Measurements from ENCODE around the gene ZPBP2. TPM values are rescaled to one million over a fixed set of nuclear protein-coding genes. Genes with fewer than 3 reads are reported as not detected.
A peak's percentile ranks its signal among the peaks of the same experiment; 100 is the strongest.

The ZPBP2 gene
- total RNA-seq (2021) = not detected in 2 replicates
- long read RNA-seq = 0 reads

- no peak within 1 kb of the TSS for H3K56ac ChIP-seq (ENCODE audit: insufficient read length, low read depth, low read length)
- peaks cover 58% of the 10 kb centered on the region for H3K27me3 Mint-ChIP-seq (ENCODE audit: low read depth)
Measured at GRCh38 chr17:39867880-39868553, at the start of gene ZPBP2. Gene ZPBP2 (plus strand): TSS chr17:39868202. CDS start chr17:39868355, 153 bp downstream.

More at GRCh38 chr17:39867880-39868553, at the start of gene ZPBP2:
- no peak within 1 kb of the TSS for H3T11ph ChIP-seq (ENCODE audit: low read length)
- no peak within 1 kb of the TSS for H3K4ac ChIP-seq (ENCODE audit: low read depth, low read length)
- H3K9ac ChIP-seq (ENCODE audit: extremely low read depth, insufficient read length, low read length) = no peak within 1 kb of the TSS
- no peak within 1 kb of the TSS for H4K8ac ChIP-seq (replicated peaks; ENCODE audit: insufficient read length, low read depth, low read length)
- H3K79me1 ChIP-seq (ENCODE audit: insufficient read depth, low read depth, low read length, poor library complexity, severe bottlenecking) = no peaks in the 10 kb centered on the region
- H3K79me2 ChIP-seq (ENCODE audit: insufficient read depth, low read length) = no peaks in the 10 kb centered on the region
- no peak within 1 kb of the TSS for H4K5ac ChIP-seq (ENCODE audit: insufficient read length, low read depth, low read length)
- H3K4me2 ChIP-seq (ENCODE audit: insufficient read depth, insufficient read length, low read length) = no peak within 1 kb of the TSS
- H3K23me2 ChIP-seq (ENCODE audit: insufficient read length, low read depth, low read length, poor library complexity, severe bottlenecking) = no peaks in the 10 kb centered on the region
- no peaks in the 10 kb centered on the region; a peak in 1 of 7 replicates for H3K36me3 Mint-ChIP-seq (ENCODE audit: insufficient read depth in 1 of 3, low read depth in 3 of 3)
- H2BK5ac ChIP-seq (ENCODE audit: insufficient read length, low read length) = no peak within 1 kb of the TSS
- no peak within 1 kb of the TSS for H3K27ac Mint-ChIP-seq
- no peak within 1 kb of the TSS; the same call in 1 of the 2 replicates for H3K14ac ChIP-seq (ENCODE audit: insufficient read depth, low read length)
- no peak within 1 kb of the TSS for H2BK12ac ChIP-seq (ENCODE audit: insufficient read length, low read depth, low read length)
- H3K18ac ChIP-seq (ENCODE audit: insufficient read length, low read depth, low read length) = no peak within 1 kb of the TSS
- no peak within 1 kb of the TSS for H3K27ac ChIP-seq (ENCODE audit: insufficient read length, low read depth, low read length)
- no peak within 1 kb of the TSS for H2AK5ac ChIP-seq (ENCODE audit: insufficient read length, low read length)
- no peak within 1 kb of the TSS for H2BK20ac ChIP-seq (ENCODE audit: low read depth, low read length, poor library complexity, severe bottlenecking)
- H3K4me1 ChIP-seq (ENCODE audit: insufficient read depth, low read length) = no peaks in the 10 kb centered on the region
- H2BK15ac ChIP-seq (ENCODE audit: low read depth, low read length) = no peak within 1 kb of the TSS
- no peak within 1 kb of the TSS for H3K4me3 Mint-ChIP-seq
- TF ChIP-seq CTCF (conservative IDR thresholded peaks at IDR 0.05) = no peak
- H3K9me3 ChIP-seq (ENCODE audit: control insufficient read depth, low read depth, low read length) = no peaks in the 10 kb centered on the region
- WGBS (ENCODE audit: extremely low coverage, insufficient read length, low lambda C conversion rate) = no CpG with 5 or more reads among the region's 67 CpGs
- H3K4me1 Mint-ChIP-seq = peaks cover 3 to 9% of the 10 kb centered on the region in 2 experiments; a peak in 3 of 4 replicates
- H4K91ac ChIP-seq (ENCODE audit: insufficient read length, low read depth, low read length) = no peak within 1 kb of the TSS
- H3K27me3 ChIP-seq (ENCODE audit: insufficient read depth, low read length) = peaks cover 16% of the 10 kb centered on the region; the same call in 1 of the 2 replicates
- peaks cover 0 to 8% of the 10 kb centered on the region in 2 experiments; a peak in 2 of 5 replicates for H3K9me3 Mint-ChIP-seq
- H4K20me1 ChIP-seq (ENCODE audit: control insufficient read depth, insufficient read depth, insufficient read length) = no peaks in the 10 kb centered on the region
- H3K23ac ChIP-seq (ENCODE audit: insufficient read length, low read depth, low read length) = no peak within 1 kb of the TSS
- H2BK120ac ChIP-seq (ENCODE audit: low read depth, low read length, poor library complexity, severe bottlenecking) = no peak within 1 kb of the TSS
- DNase-seq = peak; percentile 41
- no peak within 1 kb of the TSS for H2AFZ ChIP-seq (ENCODE audit: low read length)

All from H9 (cell line).